GM12878 (cell line): Measurements from ENCODE around the gene ADAT3. TPM values are rescaled to one million over a fixed set of nuclear protein-coding genes. Genes with fewer than 3 reads are reported as not detected.

ENCODE experiments used
- BMI1 ChIP-seq: fragments of 450-650 bp; IDR thresholded peaks from 2 replicates; pipeline ENCODE4 v1.6.1; 2016; ENCODE audit warnings: mild to moderate bottlenecking, moderate library complexity, borderline replicate concordance
- CBX5 ChIP-seq: sonication (generic); IDR thresholded peaks from 2 replicates; pipeline ENCODE4 v1.6.1; 2016; ENCODE audit warnings: low read depth, moderate library complexity, mild to moderate bottlenecking, inconsistent platforms
- CEBPB ChIP-seq, 2 experiments: fragments of 150-350 bp in 1 of 2; IDR thresholded peaks; 2 replicates each; pipeline ENCODE4 v1.6.1; 2012 to 2014; ENCODE audit warnings: low read depth in 2 of 2, low read length in 2 of 2, borderline replicate concordance in 1 of 2, inconsistent platforms in 1 of 2
- LARP7 ChIP-seq: fragments of 450-650 bp; IDR thresholded peaks from 2 replicates; pipeline ENCODE4 v1.6.1; 2017; ENCODE audit warnings: mild to moderate bottlenecking
- NR2C2 ChIP-seq: IDR thresholded peaks from 2 replicates; pipeline ENCODE4 v1.6.1; 2011; ENCODE audit warnings: borderline replicate concordance, low read depth; ENCODE audit not compliant: control insufficient read depth, insufficient read length
- PAX8 ChIP-seq: fragments of 450-650 bp; IDR thresholded peaks from 2 replicates; pipeline ENCODE4 v1.6.1; 2017; ENCODE audit warnings: mild to moderate bottlenecking, moderate library complexity
- PBX3 ChIP-seq: IDR thresholded peaks from 2 replicates; pipeline ENCODE4 v1.6.1; 2011; ENCODE audit warnings: mild to moderate bottlenecking, low read depth, low read length, moderate library complexity; ENCODE audit not compliant: insufficient replicate concordance
- RAD21 ChIP-seq: IDR thresholded peaks from 2 replicates; pipeline ENCODE4 v1.6.1; 2011; ENCODE audit warnings: mild to moderate bottlenecking, low read depth, low read length, moderate library complexity; ENCODE audit not compliant: insufficient read depth
- RFX5 ChIP-seq: IDR thresholded peaks from 2 replicates; pipeline ENCODE4 v1.6.1; 2011; ENCODE audit warnings: low read depth, low read length, improper control_type of control experiment
- ZZZ3 ChIP-seq: IDR thresholded peaks from 2 replicates; pipeline ENCODE4 v1.6.1; 2011; ENCODE audit warnings: low read depth; ENCODE audit not compliant: control insufficient read depth, insufficient read length
- polyA plus RNA-seq, 11 experiments: library from polyadenylated mRNA; depleted of rRNA in 4 of 11; unstranded in 6 of 11; stranded (reverse) in 5 of 11; fragments of >200 nt; fragmentation: Nextera tagmentation in 4 of 11; fragmentation: Illumina TruSeq in 1 of 11; extraction: Ambion mirVana in 4 of 11; extraction: Trizol in 1 of 11; gene quantifications; 1 replicate in 1 of 11; 2 replicates in 10 of 11; pipeline versions ENCODE4 v1.2.1 to v1.2.3, GENCODE V29; 2011 to 2016; ENCODE audit warnings: inconsistent platforms in 2 of 11, missing spikeins in 2 of 11, low read depth in 1 of 11
- total RNA-seq, 4 experiments: library from RNA; depleted of rRNA in 3 of 4; stranded (reverse); fragments of >200 nt in 3 of 4; fragmentation: Illumina TruSeq in 1 of 4; extraction: Trizol in 1 of 4; gene quantifications; 2 replicates each; pipeline versions ENCODE4 v1.2.1 to v1.2.3, GENCODE V29; 2013 to 2021
- TF ChIP-seq, protein P1 (sequence below): IDR thresholded peaks from 2 replicates; pipeline ENCODE4 v1.6.1; 2012; ENCODE audit warnings: mild to moderate bottlenecking, low read depth, low read length
- TF ChIP-seq, protein P2 (sequence below): fragments of 450-650 bp; IDR thresholded peaks from 2 replicates; pipeline ENCODE4 v1.6.1; 2018; ENCODE audit warnings: borderline replicate concordance, mild to moderate bottlenecking; ENCODE audit not compliant: partially characterized antibody
- TF ChIP-seq, protein P3 (sequence below): fragments of 450-650 bp; IDR thresholded peaks from 2 replicates; pipeline ENCODE4 v1.6.1; 2016; ENCODE audit warnings: mild to moderate bottlenecking

Gene ADAT3
- total and polyA plus RNA-seq, 10 of the 15 experiments (the other 5 are each of a cell fraction or from before 2014, with no cell fraction given), result 0.27 to 11.8 (median 7.7) TPM; not detected in 3

DNA sequence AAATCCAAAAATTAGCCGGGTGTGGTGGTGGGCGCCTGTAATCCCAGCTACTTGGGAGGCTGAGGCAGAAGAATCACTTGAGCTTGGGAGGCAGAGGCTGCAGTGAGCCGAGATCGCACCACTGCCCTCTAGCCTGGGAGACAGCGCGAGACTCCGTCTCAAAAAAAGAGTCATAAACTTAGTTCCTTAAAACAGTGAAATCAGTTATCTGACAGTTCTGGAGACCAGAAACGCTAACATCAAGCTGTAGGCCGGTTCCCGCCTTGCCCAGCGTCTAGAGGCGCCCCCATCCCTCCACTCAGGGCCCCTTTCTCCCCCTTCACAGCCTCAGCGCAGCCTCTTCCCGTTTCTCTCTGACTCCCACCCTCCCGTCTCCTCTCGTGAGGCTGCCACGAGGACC is 11.9 kb downstream of the ADAT3 start (continued):
- TF ChIP-seq, protein P1, sequence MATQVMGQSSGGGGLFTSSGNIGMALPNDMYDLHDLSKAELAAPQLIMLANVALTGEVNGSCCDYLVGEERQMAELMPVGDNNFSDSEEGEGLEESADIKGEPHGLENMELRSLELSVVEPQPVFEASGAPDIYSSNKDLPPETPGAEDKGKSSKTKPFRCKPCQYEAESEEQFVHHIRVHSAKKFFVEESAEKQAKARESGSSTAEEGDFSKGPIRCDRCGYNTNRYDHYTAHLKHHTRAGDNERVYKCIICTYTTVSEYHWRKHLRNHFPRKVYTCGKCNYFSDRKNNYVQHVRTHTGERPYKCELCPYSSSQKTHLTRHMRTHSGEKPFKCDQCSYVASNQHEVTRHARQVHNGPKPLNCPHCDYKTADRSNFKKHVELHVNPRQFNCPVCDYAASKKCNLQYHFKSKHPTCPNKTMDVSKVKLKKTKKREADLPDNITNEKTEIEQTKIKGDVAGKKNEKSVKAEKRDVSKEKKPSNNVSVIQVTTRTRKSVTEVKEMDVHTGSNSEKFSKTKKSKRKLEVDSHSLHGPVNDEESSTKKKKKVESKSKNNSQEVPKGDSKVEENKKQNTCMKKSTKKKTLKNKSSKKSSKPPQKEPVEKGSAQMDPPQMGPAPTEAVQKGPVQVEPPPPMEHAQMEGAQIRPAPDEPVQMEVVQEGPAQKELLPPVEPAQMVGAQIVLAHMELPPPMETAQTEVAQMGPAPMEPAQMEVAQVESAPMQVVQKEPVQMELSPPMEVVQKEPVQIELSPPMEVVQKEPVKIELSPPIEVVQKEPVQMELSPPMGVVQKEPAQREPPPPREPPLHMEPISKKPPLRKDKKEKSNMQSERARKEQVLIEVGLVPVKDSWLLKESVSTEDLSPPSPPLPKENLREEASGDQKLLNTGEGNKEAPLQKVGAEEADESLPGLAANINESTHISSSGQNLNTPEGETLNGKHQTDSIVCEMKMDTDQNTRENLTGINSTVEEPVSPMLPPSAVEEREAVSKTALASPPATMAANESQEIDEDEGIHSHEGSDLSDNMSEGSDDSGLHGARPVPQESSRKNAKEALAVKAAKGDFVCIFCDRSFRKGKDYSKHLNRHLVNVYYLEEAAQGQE, result no peak
- TF ChIP-seq ZZZ3 (no peak), RFX5 (no peak), BMI1 (no peak), CEBPB (IDR thresholded peaks at IDR 0.05; ENCODE audit: borderline replicate concordance in 1 of 2, low read depth in 2 of 2, low read length in 2 of 2) (no peak), CBX5 (no peak), PAX8 (no peak), LARP7 (no peak), RAD21 (no peak), NR2C2 (no peak), PBX3 (no peak)
- TF ChIP-seq, protein P2, sequence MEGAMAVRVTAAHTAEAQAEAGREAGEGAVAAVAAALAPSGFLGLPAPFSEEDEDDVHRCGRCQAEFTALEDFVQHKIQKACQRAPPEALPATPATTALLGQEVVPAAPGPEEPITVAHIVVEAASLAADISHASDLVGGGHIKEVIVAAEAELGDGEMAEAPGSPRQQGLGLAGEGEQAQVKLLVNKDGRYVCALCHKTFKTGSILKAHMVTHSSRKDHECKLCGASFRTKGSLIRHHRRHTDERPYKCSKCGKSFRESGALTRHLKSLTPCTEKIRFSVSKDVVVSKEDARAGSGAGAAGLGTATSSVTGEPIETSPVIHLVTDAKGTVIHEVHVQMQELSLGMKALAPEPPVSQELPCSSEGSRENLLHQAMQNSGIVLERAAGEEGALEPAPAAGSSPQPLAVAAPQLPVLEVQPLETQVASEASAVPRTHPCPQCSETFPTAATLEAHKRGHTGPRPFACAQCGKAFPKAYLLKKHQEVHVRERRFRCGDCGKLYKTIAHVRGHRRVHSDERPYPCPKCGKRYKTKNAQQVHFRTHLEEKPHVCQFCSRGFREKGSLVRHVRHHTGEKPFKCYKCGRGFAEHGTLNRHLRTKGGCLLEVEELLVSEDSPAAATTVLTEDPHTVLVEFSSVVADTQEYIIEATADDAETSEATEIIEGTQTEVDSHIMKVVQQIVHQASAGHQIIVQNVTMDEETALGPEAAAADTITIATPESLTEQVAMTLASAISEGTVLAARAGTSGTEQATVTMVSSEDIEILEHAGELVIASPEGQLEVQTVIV, result no peak
- TF ChIP-seq, protein P3, sequence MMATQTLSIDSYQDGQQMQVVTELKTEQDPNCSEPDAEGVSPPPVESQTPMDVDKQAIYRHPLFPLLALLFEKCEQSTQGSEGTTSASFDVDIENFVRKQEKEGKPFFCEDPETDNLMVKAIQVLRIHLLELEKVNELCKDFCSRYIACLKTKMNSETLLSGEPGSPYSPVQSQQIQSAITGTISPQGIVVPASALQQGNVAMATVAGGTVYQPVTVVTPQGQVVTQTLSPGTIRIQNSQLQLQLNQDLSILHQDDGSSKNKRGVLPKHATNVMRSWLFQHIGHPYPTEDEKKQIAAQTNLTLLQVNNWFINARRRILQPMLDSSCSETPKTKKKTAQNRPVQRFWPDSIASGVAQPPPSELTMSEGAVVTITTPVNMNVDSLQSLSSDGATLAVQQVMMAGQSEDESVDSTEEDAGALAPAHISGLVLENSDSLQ, result no peak
